Loucy (cell line): ENCODE results near the gene ARHGDIA.
A peak's percentile ranks its signal among the peaks of the same experiment; 100 is the strongest.

Experiments
- H2AFZ ChIP-seq: fragments of 200-600 bp; sonication (generic); 2 replicates; pipeline ENCODE4 v1.6.0; 2016; ENCODE audit warnings: antibody characterized with exemption, mild to moderate bottlenecking, low read length, moderate library complexity
- H3F3A ChIP-seq: fragments of 200-600 bp; 2 replicates; pipeline ENCODE4 v1.6.0; 2016; ENCODE audit warnings: antibody characterized with exemption, low read depth, mild to moderate bottlenecking
- H3K27me3 ChIP-seq: fragments of 200-600 bp; sonication (generic); 2 replicates; pipeline ENCODE4 v1.6.1; 2014; ENCODE audit warnings: low read length, mild to moderate bottlenecking; ENCODE audit not compliant: insufficient read depth, poor library complexity, severe bottlenecking
- H3K36me3 ChIP-seq: fragments of 200-600 bp; sonication (generic); 2 replicates; pipeline ENCODE4 v1.6.1; 2016; ENCODE audit warnings: low read length; ENCODE audit not compliant: insufficient read depth
- H3K4me1 ChIP-seq: fragments of 200-600 bp; sonication (generic); 2 replicates; pipeline ENCODE4 v1.5.1; 2014; ENCODE audit warnings: low read length, mild to moderate bottlenecking; ENCODE audit not compliant: insufficient read depth, poor library complexity, severe bottlenecking
- H3K4me2 ChIP-seq: fragments of 200-600 bp; sonication (generic); 2 replicates; pipeline ENCODE4 v1.6.0; 2014; ENCODE audit warnings: antibody characterized with exemption, low read length, low read depth, mild to moderate bottlenecking; ENCODE audit not compliant: poor library complexity, severe bottlenecking
- H3K4me3 ChIP-seq: fragments of 200-600 bp; sonication (generic); 2 replicates; pipeline ENCODE4 v1.5.1; 2014; ENCODE audit warnings: low read length, mild to moderate bottlenecking, mixed read lengths; ENCODE audit not compliant: poor library complexity, severe bottlenecking
- H3K79me2 ChIP-seq: fragments of 200-600 bp; sonication (generic); 2 replicates; pipeline ENCODE4 v1.6.1; 2014; ENCODE audit warnings: low read length; ENCODE audit not compliant: insufficient read depth
- H3K9ac ChIP-seq: fragments of 200-600 bp; sonication (generic); 2 replicates; pipeline ENCODE4 v1.6.0; 2014; ENCODE audit warnings: mild to moderate bottlenecking, low read depth, low read length, moderate library complexity; ENCODE audit not compliant: poor library complexity, severe bottlenecking
- H3K9me2 ChIP-seq: fragments of 200-600 bp; sonication (generic); replicated peaks from 2 replicates; pipeline ENCODE4 v1.6.1; 2016; ENCODE audit warnings: low read depth, low read length, mixed read lengths
- H3K9me3 ChIP-seq: fragments of 200-600 bp; sonication (generic); 2 replicates; pipeline ENCODE4 v1.6.1; 2014; ENCODE audit warnings: mild to moderate bottlenecking, antibody characterized with exemption, low read length, low read depth; ENCODE audit not compliant: insufficient read depth
- H4K20me1 ChIP-seq: fragments of 200-600 bp; sonication (generic); 2 replicates; pipeline ENCODE4 v1.6.0; 2014; ENCODE audit warnings: antibody characterized with exemption, low read length, mild to moderate bottlenecking; ENCODE audit not compliant: insufficient read depth, poor library complexity, severe bottlenecking
- EZH2phosphoT487 ChIP-seq: fragments of 200-600 bp; IDR thresholded peaks from 2 replicates; pipeline ENCODE4 v1.6.1; 2018; ENCODE audit warnings: antibody characterized with exemption, mild to moderate bottlenecking, moderate library complexity, borderline replicate concordance
- TF ChIP-seq, protein P1 (sequence below): fragments of 200-600 bp; sonication (generic); conservative IDR thresholded peaks from 2 replicates; pipeline ENCODE4 v1.5.1; 2014; ENCODE audit warnings: mild to moderate bottlenecking, antibody characterized with exemption, low read length

Gene ARHGDIA

DNA sequence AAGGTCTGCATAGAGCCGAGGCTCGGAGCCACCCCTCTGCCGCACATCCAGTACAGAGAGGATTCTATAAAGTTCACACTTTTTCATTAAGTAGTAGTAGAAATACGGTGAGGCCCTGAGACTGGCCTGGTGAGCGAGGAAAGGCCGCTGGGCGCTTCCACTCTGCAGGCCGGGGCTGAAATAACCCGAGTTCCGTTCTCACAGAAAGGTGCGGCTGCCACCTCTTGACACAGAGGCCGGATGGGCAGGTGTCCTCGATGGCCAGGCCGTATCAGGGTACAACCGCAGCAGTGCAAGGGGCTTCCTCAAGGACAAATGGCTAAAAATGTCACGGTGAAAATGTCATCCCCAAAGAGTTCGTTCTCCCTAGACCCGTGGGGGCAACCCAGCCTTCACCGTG, 40.8 kb upstream of the ARHGDIA start:
- H3K27me3 ChIP-seq: no peaks in the 10 kb centered on the region
- H3F3A ChIP-seq: no peaks in the 10 kb centered on the region
- H4K20me1 ChIP-seq: peaks cover 32% of the 10 kb centered on the region
- H2AFZ ChIP-seq: no peak overlapping the region
- H3K9me3 ChIP-seq: no peaks in the 10 kb centered on the region
- H3K4me2 ChIP-seq: no peak overlapping the region
- peak overlapping the region; percentile 54 for H3K4me3 ChIP-seq
- H3K36me3 ChIP-seq: peaks cover 25% of the 10 kb centered on the region; the same call in 1 of the 2 replicates
- H3K79me2 ChIP-seq: peaks cover 44% of the 10 kb centered on the region
- H3K4me1 ChIP-seq: peaks cover 19% of the 10 kb centered on the region
- H3K9me2 ChIP-seq: no peaks in the 10 kb centered on the region
- no peak for TF ChIP-seq EZH2phosphoT487
- TF ChIP-seq, protein P1, sequence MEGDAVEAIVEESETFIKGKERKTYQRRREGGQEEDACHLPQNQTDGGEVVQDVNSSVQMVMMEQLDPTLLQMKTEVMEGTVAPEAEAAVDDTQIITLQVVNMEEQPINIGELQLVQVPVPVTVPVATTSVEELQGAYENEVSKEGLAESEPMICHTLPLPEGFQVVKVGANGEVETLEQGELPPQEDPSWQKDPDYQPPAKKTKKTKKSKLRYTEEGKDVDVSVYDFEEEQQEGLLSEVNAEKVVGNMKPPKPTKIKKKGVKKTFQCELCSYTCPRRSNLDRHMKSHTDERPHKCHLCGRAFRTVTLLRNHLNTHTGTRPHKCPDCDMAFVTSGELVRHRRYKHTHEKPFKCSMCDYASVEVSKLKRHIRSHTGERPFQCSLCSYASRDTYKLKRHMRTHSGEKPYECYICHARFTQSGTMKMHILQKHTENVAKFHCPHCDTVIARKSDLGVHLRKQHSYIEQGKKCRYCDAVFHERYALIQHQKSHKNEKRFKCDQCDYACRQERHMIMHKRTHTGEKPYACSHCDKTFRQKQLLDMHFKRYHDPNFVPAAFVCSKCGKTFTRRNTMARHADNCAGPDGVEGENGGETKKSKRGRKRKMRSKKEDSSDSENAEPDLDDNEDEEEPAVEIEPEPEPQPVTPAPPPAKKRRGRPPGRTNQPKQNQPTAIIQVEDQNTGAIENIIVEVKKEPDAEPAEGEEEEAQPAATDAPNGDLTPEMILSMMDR: no peak
- H3K9ac ChIP-seq: no peak overlapping the region

DNA sequence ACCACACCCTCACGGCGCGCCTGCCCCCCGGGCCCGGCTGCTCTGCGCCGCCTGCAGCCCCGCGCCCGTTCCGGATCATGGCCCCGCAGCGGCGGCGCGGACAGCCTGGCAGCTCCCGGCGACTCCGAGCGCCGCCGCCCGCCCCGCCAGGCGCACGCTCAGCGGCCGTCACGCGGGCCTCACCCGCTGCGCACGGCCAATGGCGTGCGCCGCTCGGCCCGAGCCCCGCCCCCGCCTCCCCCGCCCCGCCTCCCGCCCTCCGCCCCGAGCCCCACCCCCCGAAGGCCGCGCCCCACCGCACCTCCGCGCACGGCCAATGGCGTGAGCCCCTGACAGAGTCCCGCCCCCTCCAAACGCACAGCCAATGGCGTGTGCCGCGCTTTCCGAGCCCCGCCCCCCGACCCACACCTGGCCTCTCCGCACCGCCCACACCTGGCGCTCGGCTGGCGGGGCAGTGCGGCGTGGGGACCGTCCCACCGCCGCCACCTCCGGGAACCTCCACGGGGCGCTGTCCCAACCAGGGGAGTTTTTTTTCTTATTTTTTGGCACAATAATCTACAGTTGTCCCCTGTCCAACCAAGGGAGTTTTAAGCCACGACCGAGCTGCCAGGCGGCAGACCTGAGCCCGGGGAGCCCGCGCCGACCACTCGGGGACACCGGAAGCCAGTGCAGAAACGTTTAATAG, 40.3 kb upstream of the ARHGDIA start, which contains the start of gene PCYT2:
Gene PCYT2, minus strand, starts transcription at position 123 of the 685 bp plus-strand sequence. Its CDS starts 44 bp downstream, at position 79.
- Histone ChIP-seq H3K36me3 (peaks cover 25% of the 10 kb centered on the region; the same call in 1 of the 2 replicates), H3F3A (no peaks in the 10 kb centered on the region), H3K79me2 (peaks cover 38% of the 10 kb centered on the region), H3K9me3 (no peaks in the 10 kb centered on the region), H2AFZ (peak within 1 kb of the TSS; percentile 68; the same call in 1 of the 2 replicates), H4K20me1 (peaks cover 28% of the 10 kb centered on the region), H3K9ac (peak within 1 kb of the TSS; percentile 88), H3K9me2 (no peaks in the 10 kb centered on the region), H3K27me3 (no peaks in the 10 kb centered on the region), H3K4me1 (peaks cover 14% of the 10 kb centered on the region), H3K4me3 (peak within 1 kb of the TSS; percentile 87), H3K4me2 (peak within 1 kb of the TSS; percentile 91)
- TF ChIP-seq, protein P1: no peak
- TF ChIP-seq EZH2phosphoT487: no peak

DNA sequence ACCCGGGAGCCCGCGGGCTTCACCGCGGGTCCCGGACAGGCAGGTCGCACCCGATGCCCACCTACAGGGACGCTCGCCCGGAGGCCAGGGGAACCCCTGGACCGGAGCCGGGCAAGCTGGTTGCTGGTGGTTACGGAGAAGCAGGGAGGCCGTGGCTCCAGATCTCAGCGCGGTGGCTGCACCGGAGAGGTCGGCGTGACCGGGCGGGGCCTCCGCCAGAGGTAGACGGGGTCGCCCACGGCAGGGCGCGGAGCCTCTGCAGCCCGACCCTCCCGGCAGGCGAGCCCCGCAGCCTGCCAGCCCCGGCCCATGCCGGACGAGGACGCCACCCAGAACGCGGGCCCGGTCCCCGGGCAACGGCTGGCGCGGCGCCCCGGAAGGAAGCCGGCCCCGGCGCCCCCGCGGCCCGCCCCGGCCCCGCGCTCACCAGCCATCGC, 39.7 kb upstream of the ARHGDIA start:
- Histone ChIP-seq H3K4me2 (peak overlapping the region; percentile 91), H3K4me1 (peaks cover 14% of the 10 kb centered on the region), H3K9ac (peak overlapping the region; percentile 88), H3K9me2 (no peaks in the 10 kb centered on the region), H3K9me3 (no peaks in the 10 kb centered on the region), H3F3A (no peaks in the 10 kb centered on the region), H2AFZ (peak overlapping the region; percentile 68; the same call in 1 of the 2 replicates), H3K36me3 (peaks cover 25% of the 10 kb centered on the region; the same call in 1 of the 2 replicates), H3K79me2 (peaks cover 33% of the 10 kb centered on the region), H3K27me3 (no peaks in the 10 kb centered on the region), H4K20me1 (peaks cover 26% of the 10 kb centered on the region), H3K4me3 (peak overlapping the region; percentile 87)
- TF ChIP-seq EZH2phosphoT487: no peak
- TF ChIP-seq, protein P1: no peak
